ENCODE measurements around the gene MSL3.

Gene MSL3, protein sequence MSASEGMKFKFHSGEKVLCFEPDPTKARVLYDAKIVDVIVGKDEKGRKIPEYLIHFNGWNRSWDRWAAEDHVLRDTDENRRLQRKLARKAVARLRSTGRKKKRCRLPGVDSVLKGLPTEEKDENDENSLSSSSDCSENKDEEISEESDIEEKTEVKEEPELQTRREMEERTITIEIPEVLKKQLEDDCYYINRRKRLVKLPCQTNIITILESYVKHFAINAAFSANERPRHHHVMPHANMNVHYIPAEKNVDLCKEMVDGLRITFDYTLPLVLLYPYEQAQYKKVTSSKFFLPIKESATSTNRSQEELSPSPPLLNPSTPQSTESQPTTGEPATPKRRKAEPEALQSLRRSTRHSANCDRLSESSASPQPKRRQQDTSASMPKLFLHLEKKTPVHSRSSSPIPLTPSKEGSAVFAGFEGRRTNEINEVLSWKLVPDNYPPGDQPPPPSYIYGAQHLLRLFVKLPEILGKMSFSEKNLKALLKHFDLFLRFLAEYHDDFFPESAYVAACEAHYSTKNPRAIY

GRCh38 chrX:11757719-11758399 lies at the start of gene MSL3:
Gene MSL3 (plus strand): TSS chrX:11758237. CDS start chrX:11758264, 27 bp downstream.
- Mint-ChIP-seq H3K4me3 (peak within 1 kb of the TSS; percentile 97), H3K9me3 (no peaks in the 10 kb centered on the region), H3K27me3 (ENCODE audit: low read depth) (peaks cover 29% of the 10 kb centered on the region), H3K4me1 (ENCODE audit: low read depth) (peaks cover 19% of the 10 kb centered on the region), H3K27ac (peak within 1 kb of the TSS; percentile 97), H3K36me3 (ENCODE audit: low read depth) (peaks cover 23% of the 10 kb centered on the region)
- peak; percentile 52 for DNase-seq (ENCODE audit: low spot score)

DNA sequence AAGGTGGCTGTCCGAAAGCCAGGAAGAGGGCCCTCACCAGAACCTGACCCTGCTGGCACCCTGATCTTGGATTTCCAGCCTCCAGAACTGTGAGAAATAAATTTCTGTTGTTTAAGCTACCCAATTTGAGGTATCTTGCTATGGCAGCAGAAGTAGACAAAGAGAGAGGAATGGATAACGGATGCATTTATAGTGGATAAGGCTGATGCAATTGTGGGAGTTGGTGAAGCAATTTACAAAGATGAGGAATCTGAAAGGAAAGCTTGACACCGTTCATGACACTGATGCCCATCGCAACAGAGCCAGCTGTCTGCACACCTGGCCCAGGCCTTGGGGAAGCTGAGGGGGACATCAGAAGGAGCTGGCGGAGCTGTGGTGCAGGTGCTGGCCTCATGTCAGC lies 35.7 kb upstream of the MSL3 start:
- no peak overlapping the region for H3K27ac Mint-ChIP-seq
- DNase-seq (ENCODE audit: low spot score): no peak
- H3K4me3 Mint-ChIP-seq: no peak overlapping the region
- no peaks in the 10 kb centered on the region for H3K9me3 Mint-ChIP-seq
- no peaks in the 10 kb centered on the region for H3K36me3 Mint-ChIP-seq (ENCODE audit: low read depth)
- peaks cover 2% of the 10 kb centered on the region for H3K27me3 Mint-ChIP-seq (ENCODE audit: low read depth)
- H3K4me1 Mint-ChIP-seq (ENCODE audit: low read depth): no peaks in the 10 kb centered on the region

GRCh38 chrX:11724122-11725017 lies 33.7 kb upstream of the MSL3 start:
- Mint-ChIP-seq H3K36me3 (ENCODE audit: low read depth) (no peaks in the 10 kb centered on the region), H3K4me1 (ENCODE audit: low read depth) (no peaks in the 10 kb centered on the region), H3K9me3 (no peaks in the 10 kb centered on the region), H3K27ac (no peak overlapping the region), H3K27me3 (ENCODE audit: low read depth) (peaks cover 2% of the 10 kb centered on the region), H3K4me3 (no peak overlapping the region)
- DNase-seq (ENCODE audit: low spot score): no peak

DNA sequence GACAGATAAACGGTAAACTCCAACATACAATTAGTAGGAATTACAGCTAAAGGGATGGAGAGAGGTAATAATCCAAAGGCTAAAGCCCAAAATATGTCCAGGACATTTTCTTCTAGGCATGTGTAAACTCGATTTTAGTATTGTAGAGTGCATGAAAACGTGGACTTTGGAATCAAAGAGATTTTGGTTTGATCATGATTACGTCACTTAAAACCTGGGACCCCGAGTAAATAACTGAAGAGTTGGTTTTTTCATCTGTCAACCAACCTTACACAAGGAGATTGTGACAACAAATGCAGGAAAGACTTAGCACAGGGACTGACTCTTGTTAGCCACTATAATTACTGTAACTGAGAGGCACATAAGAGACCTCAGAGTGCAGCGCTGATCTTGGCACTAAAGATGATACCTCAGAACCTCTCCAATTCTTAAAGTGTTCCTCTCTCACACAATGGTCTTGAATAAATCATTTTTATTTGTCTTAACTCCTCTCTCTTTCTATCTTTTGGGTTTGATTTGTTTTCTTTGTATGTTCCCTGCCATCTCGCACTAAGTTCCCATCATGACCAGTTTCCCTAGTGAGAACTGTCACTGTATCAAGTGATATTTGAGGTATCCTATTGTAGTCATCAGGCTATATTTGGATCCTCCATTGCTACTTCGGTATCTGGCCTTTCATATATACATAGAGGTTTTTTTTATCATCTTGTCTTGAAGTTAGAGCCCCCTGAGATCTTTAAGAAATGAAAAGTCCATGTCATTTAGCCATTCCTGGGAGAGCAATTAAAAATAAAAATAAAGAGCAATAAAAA lies 32.2 kb upstream of the MSL3 start:
- Mint-ChIP-seq H3K4me1 (ENCODE audit: low read depth) (no peaks in the 10 kb centered on the region), H3K4me3 (no peak overlapping the region), H3K9me3 (no peaks in the 10 kb centered on the region), H3K27me3 (ENCODE audit: low read depth) (peaks cover 6% of the 10 kb centered on the region), H3K27ac (no peak overlapping the region), H3K36me3 (ENCODE audit: low read depth) (no peaks in the 10 kb centered on the region)
- no peak for DNase-seq (ENCODE audit: low spot score)

- H3K27ac Mint-ChIP-seq: no peak overlapping the region
- no peak overlapping the region for H3K4me3 Mint-ChIP-seq
- H3K27me3 Mint-ChIP-seq (ENCODE audit: low read depth): peaks cover 9% of the 10 kb centered on the region
- no peak for DNase-seq (ENCODE audit: low spot score)
- H3K4me1 Mint-ChIP-seq (ENCODE audit: low read depth): no peaks in the 10 kb centered on the region
- no peaks in the 10 kb centered on the region for H3K9me3 Mint-ChIP-seq
- no peaks in the 10 kb centered on the region for H3K36me3 Mint-ChIP-seq (ENCODE audit: low read depth)
Observed at GRCh38 chrX:11728556-11728955, 29.5 kb upstream of the MSL3 start.

DNA sequence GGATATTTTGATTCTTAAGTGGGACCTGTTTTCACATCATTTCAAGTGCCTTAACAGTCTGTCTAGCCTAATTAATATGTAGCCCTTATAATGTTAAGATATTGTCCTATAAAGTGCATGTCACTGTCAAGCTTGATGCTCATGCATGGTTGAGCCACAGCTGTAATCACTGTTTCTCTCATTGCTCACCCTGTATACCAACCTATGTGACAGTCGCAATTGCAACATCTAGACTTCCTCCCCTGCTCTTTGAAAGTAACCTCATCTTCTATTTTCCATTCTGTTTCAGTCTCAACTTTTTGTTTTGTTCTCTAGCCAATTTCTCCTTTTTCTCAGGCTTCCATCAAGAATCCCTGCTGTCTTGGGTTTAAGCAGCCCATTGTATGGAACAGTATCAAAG lies 24.4 kb upstream of the MSL3 start:
- Mint-ChIP-seq H3K27me3 (ENCODE audit: low read depth) (peaks cover 19% of the 10 kb centered on the region), H3K4me3 (no peak overlapping the region), H3K27ac (no peak overlapping the region), H3K36me3 (ENCODE audit: low read depth) (no peaks in the 10 kb centered on the region), H3K4me1 (ENCODE audit: low read depth) (no peaks in the 10 kb centered on the region), H3K9me3 (no peaks in the 10 kb centered on the region)
- DNase-seq (ENCODE audit: low spot score): no peak

DNA sequence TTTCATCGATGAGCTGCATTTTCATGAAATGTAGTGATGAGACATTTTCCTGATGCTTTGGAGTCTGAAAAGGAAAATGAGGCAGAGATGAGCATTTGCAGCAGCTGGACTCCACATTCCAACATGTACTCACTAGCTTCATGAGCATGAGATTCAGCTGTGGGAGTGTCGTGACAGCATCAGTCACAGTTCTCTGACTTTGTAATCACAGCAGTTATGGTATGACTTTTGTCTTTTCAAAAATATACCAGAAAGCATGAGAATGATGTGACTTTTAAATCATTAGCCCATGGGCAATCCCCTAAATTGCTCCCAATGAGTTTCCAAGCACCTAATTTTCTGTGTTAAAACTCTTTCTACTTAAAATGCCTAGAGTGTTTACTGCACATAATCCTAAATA lies 18.3 kb upstream of the MSL3 start:
- no peak for DNase-seq (ENCODE audit: low spot score)
- H3K36me3 Mint-ChIP-seq (ENCODE audit: low read depth): no peaks in the 10 kb centered on the region
- H3K4me3 Mint-ChIP-seq: no peak overlapping the region
- H3K4me1 Mint-ChIP-seq (ENCODE audit: low read depth): no peaks in the 10 kb centered on the region
- peaks cover 8% of the 10 kb centered on the region for H3K27me3 Mint-ChIP-seq (ENCODE audit: low read depth)
- H3K27ac Mint-ChIP-seq: no peak overlapping the region
- no peaks in the 10 kb centered on the region for H3K9me3 Mint-ChIP-seq

DNA sequence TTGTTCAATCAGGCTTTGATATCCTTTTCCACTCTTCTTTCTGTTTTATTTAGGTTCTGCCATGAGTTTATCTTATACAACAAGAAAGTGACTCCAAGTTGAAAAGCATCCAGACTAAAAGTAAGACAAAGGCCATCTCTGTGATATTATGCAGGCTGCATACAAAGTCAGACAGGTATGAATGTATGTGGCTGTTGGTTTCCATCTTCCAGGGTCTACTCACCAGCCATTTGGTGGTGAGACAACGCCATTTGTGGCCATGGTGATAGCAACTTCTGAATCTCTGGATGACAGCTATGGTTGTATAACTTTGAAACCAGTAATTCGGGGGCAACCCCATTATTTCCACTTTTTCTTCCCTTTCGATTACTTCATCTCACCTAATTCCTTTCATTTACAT lies 17.2 kb upstream of the MSL3 start:
- H3K9me3 Mint-ChIP-seq: no peaks in the 10 kb centered on the region
- no peaks in the 10 kb centered on the region for H3K4me1 Mint-ChIP-seq (ENCODE audit: low read depth)
- no peak overlapping the region for H3K4me3 Mint-ChIP-seq
- no peaks in the 10 kb centered on the region for H3K36me3 Mint-ChIP-seq (ENCODE audit: low read depth)
- peaks cover 9% of the 10 kb centered on the region for H3K27me3 Mint-ChIP-seq (ENCODE audit: low read depth)
- no peak overlapping the region for H3K27ac Mint-ChIP-seq
- no peak for DNase-seq (ENCODE audit: low spot score)

- Mint-ChIP-seq H3K36me3 (ENCODE audit: low read depth) (no peaks in the 10 kb centered on the region), H3K27ac (no peak overlapping the region), H3K9me3 (no peaks in the 10 kb centered on the region), H3K4me1 (ENCODE audit: low read depth) (no peaks in the 10 kb centered on the region), H3K4me3 (no peak overlapping the region), H3K27me3 (ENCODE audit: low read depth) (peaks cover 9% of the 10 kb centered on the region)
- no peak for DNase-seq (ENCODE audit: low spot score)
Observed at GRCh38 chrX:11741574-11741973, 16.5 kb upstream of the MSL3 start.

GRCh38 chrX:11745881-11746280 lies 12.2 kb upstream of the MSL3 start:
- peaks cover 17% of the 10 kb centered on the region for H3K27me3 Mint-ChIP-seq (ENCODE audit: low read depth)
- no peak overlapping the region for H3K27ac Mint-ChIP-seq
- H3K4me3 Mint-ChIP-seq: no peak overlapping the region
- no peak for DNase-seq (ENCODE audit: low spot score)
- H3K4me1 Mint-ChIP-seq (ENCODE audit: low read depth): no peaks in the 10 kb centered on the region
- no peaks in the 10 kb centered on the region for H3K36me3 Mint-ChIP-seq (ENCODE audit: low read depth)
- H3K9me3 Mint-ChIP-seq: no peaks in the 10 kb centered on the region

GRCh38 chrX:11750046-11750445 lies 8.0 kb upstream of the MSL3 start:
- Mint-ChIP-seq H3K4me3 (no peak overlapping the region), H3K4me1 (ENCODE audit: low read depth) (no peaks in the 10 kb centered on the region), H3K36me3 (ENCODE audit: low read depth) (no peaks in the 10 kb centered on the region), H3K27me3 (ENCODE audit: low read depth) (peaks cover 28% of the 10 kb centered on the region), H3K9me3 (no peaks in the 10 kb centered on the region), H3K27ac (no peak overlapping the region)
- DNase-seq (ENCODE audit: low spot score): no peak

DNA sequence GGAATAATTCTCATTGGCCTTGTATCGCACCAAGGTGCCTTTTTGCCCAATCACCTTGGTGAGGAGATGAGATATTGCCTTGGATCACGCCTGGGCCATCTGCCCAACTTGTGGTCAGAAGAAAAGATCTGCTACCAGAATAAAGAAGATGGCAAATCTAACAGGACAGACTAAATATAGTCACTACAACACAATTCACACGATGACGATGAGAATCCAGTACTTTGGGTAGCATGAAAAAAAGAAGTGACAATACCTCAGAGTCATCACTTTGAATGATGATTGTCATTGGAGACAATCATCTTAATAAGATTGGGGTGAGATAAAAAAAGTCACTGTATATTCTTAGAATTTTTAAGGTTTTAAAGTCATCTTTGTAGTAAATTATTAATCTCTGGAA lies 7.3 kb upstream of the MSL3 start:
- H3K9me3 Mint-ChIP-seq: no peaks in the 10 kb centered on the region
- DNase-seq (ENCODE audit: low spot score): no peak
- H3K27ac Mint-ChIP-seq: no peak overlapping the region
- H3K4me3 Mint-ChIP-seq: no peak overlapping the region
- no peaks in the 10 kb centered on the region for H3K4me1 Mint-ChIP-seq (ENCODE audit: low read depth)
- no peaks in the 10 kb centered on the region for H3K36me3 Mint-ChIP-seq (ENCODE audit: low read depth)
- peaks cover 30% of the 10 kb centered on the region for H3K27me3 Mint-ChIP-seq (ENCODE audit: low read depth)

DNA sequence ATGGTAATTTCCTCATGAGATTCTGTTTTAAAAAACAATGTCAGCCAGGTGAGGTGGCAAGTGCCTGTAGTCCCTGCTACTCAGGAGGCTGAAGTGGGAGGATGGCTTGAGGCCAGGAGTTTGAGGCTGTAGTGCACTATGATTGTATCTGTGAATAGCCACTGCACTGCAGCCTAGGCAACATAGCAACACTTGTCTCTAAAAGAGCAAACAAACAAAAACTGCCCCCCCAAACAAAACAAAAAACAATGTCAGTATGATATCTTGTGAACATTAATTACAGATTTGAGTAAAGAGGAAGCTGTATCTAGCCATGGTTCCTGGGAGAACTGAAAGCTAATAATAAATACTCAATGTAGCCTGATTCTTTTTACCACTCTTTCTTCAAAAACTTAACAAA lies 6.8 kb upstream of the MSL3 start:
- H3K36me3 Mint-ChIP-seq (ENCODE audit: low read depth): no peaks in the 10 kb centered on the region
- DNase-seq (ENCODE audit: low spot score): no peak
- no peaks in the 10 kb centered on the region for H3K9me3 Mint-ChIP-seq
- no peak overlapping the region for H3K4me3 Mint-ChIP-seq
- H3K4me1 Mint-ChIP-seq (ENCODE audit: low read depth): no peaks in the 10 kb centered on the region
- H3K27me3 Mint-ChIP-seq (ENCODE audit: low read depth): peaks cover 35% of the 10 kb centered on the region
- no peak overlapping the region for H3K27ac Mint-ChIP-seq

All from T-helper 2 cell treated with Interferon-gamma antibody and Interleukin-4, amounts not matched to agents 5 μg/mL and 100 μg/mL, for 36 hours (primary cell).